ENCODE measurements around the gene RPL31.

- TF ChIP-seq CTCF (IDR thresholded peaks at IDR 0.05) (no peak), POLR2A (IDR thresholded peaks at IDR 0.05) (no peak)
Observed at GRCh38 chr2:100976645-100977391, 25.3 kb upstream of the RPL31 start.

All from adrenal gland (tissue), 5 donors.